ENCODE measurements around the gene H3-3A.

H3-3A gene

GRCh38 chr1:226054519-226055327, 7.8 kb upstream of the H3-3A start:
- peak; percentile 63 for DNase-seq (ENCODE audit: low read depth, low spot score)

DNA sequence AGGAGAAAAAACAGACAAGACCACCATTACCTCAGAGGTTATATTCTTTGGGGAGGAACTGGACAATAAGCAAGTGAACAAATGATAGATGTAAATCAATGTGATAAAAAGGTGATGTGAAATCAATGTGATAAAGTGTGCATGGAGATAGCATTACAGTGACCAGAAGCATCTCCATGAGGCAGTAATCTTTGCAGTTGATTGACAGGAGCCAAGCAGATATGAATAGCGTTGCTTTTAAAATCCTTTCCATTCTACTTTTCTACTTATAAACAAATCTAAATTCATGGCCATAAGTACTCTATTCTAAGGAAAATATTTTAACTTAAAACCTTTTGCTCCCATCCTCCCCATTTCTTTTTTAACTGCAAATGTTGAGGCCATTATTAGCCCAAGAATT, 2.8 kb upstream of the H3-3A start:
- DNase-seq (ENCODE audit: low read depth, low spot score) = no peak

DNA sequence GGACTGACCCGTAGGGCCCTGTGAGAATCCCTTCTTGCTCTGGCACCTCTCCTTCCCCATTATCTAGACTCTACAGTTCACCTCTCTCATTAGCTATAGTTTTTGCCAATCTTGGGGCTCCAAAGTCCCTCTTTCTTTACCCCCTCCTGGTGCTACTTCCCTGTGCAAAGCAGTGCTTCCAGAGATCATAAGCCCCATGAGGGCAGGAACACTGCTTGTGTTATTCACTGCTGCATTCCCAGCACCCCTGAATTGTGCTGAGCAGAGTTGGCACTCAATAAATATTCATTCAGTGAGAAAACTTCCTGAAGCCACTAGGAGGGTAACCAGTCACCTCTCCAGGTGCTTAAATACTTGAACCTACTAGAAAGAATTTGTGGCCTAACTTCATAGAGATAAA, 2.1 kb upstream of the H3-3A start:
- no peak for DNase-seq (ENCODE audit: low read depth, low spot score)

- DNase-seq (ENCODE audit: low read depth, low spot score) = no peak
These were observed 1.3 kb upstream of the H3-3A start for GRCh38 chr1:226061068-226061840.

DNA sequence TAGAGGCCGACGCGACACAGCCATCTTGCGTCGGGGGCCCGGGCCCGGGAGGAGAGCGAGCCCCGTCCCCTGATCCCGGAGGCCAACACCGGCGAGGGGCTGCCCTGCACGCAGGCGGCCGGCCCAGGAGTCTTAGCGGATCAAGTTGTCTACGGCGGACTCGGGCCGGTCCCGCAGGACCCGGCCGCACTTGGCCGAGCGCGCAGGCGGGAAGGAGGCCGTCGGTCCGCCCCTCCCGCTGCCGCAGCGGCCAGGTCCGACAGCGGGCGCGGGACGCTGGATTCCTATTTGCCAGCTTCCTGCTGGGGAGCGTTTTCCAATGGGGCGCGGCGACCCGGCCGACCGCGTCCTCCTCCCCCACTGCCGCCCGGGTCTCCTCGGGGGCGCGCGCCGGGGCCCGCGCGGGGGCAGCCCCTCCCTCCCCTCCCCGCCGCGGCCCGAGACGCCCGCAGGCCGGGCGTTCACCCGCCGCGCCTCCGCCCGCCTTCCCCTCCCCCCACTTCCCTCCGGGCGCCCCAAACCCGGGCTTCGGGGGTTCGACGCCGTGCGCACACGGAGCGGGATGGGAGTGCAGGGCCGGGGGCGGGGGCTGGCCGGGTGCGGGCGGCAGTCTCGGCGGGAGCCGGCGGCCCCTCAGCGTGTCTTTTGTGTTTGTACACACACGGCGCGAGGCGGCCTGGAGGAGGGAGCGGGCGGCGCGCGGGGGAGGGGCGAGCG, 517 bp upstream of the H3-3A start:
- peak; percentile 92 for DNase-seq (ENCODE audit: low read depth, low spot score)

- peak; percentile 67 for DNase-seq (ENCODE audit: low read depth, low spot score)
These were observed 884 bp downstream of the H3-3A start for GRCh38 chr1:226063224-226063976.

- DNase-seq (ENCODE audit: low read depth, low spot score) = peak; percentile 25
These were observed 1.7 kb downstream of the H3-3A start for GRCh38 chr1:226063977-226064815.

GRCh38 chr1:226064816-226065248, 2.3 kb downstream of the H3-3A start:
- peak; percentile 74 for DNase-seq (ENCODE audit: low read depth, low spot score)

DNA sequence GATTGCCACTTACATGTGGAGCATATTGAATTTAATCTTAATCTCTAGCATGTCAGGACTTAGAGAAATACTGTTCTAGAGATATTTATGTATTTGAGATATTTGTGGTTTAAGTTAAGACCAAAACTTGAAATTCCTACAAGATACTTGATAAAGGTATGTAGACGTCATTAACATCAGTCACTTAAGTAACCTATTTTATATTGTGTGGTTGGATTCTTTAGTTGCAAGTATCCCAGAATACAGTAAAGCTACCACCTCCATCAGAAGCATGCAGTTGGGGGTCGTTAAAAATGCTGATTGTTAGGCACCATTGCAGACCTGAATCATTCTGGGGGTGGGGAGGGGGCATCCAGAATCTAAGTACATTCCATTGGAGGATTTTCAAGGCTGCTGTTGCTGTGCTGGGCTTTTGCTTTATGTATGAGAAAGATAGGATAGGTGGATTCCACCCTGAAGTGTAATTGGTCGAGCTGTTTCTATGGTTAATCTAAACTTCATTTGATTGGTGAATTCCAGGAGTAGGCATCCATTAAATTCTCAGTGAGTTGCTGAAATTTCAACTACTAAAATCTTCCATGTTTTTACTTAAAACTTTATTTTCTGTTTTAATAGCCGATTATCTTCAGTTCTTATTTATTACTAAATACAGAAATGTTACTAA, 4.0 kb downstream of the H3-3A start:
- peak; percentile 38 for DNase-seq (ENCODE audit: low read depth, low spot score)

GRCh38 chr1:226069811-226070489, 7.4 kb downstream of the H3-3A start:
- no peak for DNase-seq (ENCODE audit: low read depth, low spot score)

DNA sequence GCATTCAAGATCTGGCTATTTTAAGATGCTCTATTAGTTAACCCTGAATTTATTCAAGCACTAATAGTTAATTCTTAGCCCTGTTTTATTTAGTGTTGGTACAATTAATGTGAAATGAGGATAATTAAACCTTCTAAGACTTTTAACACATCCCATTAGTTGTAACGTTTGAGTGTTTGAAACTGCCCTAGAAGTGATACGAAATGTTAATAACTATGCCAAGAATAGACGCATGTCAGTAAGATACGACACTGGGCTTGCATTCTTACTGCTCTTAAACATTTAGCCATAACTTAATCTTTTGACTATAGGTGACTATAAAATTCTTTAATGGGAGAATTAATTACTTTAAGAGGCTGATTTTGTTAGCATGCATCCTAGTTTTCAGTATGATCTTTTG, 9.8 kb downstream of the H3-3A start:
- no peak for DNase-seq (ENCODE audit: low read depth, low spot score)

GRCh38 chr1:226073184-226073950, 10.9 kb downstream of the H3-3A start:
- DNase-seq (ENCODE audit: low read depth, low spot score) = no peak

- no peak for DNase-seq (ENCODE audit: low read depth, low spot score)
These were observed 11.5 kb downstream of the H3-3A start for GRCh38 chr1:226074046-226074445.

DNA sequence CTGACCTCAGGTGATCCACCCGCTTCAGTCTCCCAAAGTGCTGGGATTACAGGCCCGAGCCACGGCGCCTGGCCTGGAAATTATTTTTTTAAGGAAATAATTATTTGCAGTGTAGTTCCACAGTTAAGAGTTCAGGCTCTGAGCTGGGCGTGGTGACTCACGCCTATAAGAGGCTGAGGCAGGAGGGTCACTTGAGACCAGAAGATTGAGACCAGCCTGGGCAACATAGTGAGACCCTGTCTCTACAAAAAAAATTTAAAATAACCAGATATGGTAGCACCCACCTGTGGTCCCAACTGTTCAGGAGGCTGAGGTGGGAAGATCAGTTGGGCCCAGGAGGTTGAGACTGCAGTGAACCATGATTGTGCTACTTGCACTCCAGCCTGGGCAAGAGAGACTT, 13.9 kb downstream of the H3-3A start:
- DNase-seq (ENCODE audit: low read depth, low spot score) = no peak

DNA sequence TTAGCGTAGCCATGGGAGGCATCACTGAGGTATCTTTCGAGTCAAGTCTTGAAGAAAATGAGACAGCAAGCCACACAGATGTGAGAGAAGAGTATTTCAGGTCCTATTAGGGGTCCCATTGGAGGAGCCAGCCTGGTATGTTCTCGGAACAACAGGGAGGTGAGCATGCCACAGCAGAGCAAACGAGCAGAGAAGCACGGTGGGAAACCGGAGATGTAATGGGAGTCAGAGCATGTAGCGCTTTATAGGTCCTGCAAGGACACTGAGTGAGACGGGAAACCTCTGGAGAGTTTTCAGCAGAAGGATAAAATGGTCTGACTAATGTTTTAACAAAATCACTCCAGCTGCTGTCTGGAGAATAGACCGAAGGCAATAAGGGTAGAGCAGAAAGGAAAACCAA, 15.9 kb downstream of the H3-3A start:
- DNase-seq (ENCODE audit: low read depth, low spot score) = no peak

- DNase-seq (ENCODE audit: low read depth, low spot score) = no peak
These were observed 20.0 kb downstream of the H3-3A start for GRCh38 chr1:226082587-226082917.

DNA sequence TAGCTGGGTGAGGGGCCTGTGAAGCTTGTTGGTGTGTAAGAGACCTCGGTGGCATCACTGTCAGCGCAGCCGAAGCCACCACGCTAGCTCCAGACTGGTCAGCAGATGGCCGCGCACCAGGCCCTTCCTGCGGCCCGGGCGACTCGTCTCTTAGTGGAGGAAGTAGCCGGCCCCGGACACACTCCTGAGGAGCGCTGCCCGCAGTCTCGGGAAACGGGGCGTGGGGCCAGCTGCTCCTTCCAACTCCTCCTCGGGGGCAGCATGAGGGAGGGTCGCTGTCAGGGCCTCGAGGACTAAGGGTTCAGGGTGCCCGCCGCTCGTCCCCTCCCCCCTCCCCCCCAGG, 20.4 kb downstream of the H3-3A start:
- peak; percentile 68 for DNase-seq (ENCODE audit: low read depth, low spot score)

DNA sequence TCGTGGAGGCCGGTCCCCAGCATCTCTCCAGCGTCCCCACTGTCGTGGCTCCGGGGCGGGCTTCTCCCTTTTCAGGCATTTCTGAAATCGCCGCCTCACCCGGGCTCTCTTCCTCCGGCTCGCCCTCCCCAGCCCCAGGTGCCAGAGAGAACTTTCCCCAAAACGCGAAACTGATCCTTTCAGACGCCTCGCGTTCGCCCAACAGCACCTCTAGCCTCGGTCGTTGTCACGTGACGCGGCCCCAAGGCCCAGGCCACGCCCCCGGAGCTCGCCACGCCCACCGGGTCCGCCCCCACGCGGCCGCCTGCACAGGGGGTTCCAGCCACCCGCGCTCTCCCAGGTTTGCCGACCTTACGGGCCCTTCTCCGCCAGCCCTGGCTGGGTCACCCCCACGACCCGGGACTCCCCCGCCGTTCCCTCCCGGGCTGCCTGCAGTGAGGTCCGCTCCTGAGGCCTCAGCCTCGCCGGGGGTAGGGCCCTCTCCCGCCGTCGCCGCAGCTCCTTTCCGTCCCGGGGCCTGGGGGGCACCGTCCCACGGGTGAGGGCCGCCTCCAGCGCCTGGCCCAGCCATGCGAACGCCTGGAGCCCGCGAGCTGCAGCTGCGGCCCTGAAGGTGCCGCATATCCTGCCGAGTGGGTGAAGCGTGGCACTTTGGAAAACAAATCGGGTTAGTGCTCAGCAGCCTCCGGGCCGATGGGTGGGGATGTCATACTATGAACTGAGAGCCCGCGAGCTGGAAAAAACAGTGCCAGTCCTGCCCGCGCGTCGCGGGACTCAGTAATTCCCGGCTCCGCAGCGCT, 21.0 kb downstream of the H3-3A start:
- peak; percentile 92 for DNase-seq (ENCODE audit: low read depth, low spot score)
